ENCODE results near the gene ZNF619. TPM values are rescaled to one million over a fixed set of nuclear protein-coding genes. Genes with fewer than 3 reads are reported as not detected.

ZNF619 gene
- total and polyA plus RNA-seq, 2 of the 13 experiments (the other 11 are each of a cell fraction or from before 2014, with no cell fraction given): 0.83 to 5.2 TPM

GRCh38 chr3:40524568-40525285 lies 47.8 kb downstream of the ZNF619 start, which contains the start of gene ZNF621 (continued):
- TF ChIP-seq ZSCAN9 (CRISPR knock-in tag; IDR thresholded peaks at IDR 0.05; ENCODE audit: borderline replicate concordance) (no peak), NR0B2 (CRISPR knock-in tag; IDR thresholded peaks at IDR 0.05) (peak; percentile 80), HMGA1 (CRISPR knock-in tag; conservative IDR thresholded peaks at IDR 0.05) (no peak), CHD2 (IDR thresholded peaks at IDR 0.05; ENCODE audit: low read depth, low read length) (no peak), ZNF740 (CRISPR knock-in tag; IDR thresholded peaks at IDR 0.05) (no peak), ZBTB7B (CRISPR knock-in tag; IDR thresholded peaks at IDR 0.05) (peak; percentile 91), PREB (CRISPR knock-in tag; IDR thresholded peaks at IDR 0.05) (no peak; the same call in 1 of the 2 replicates), ZNF746 (CRISPR knock-in tag; IDR thresholded peaks at IDR 0.05) (peak; percentile 78; the same call in 1 of the 2 replicates), BRF2 (CRISPR knock-in tag; IDR thresholded peaks at IDR 0.05) (peak; percentile 80), ARNT2 (CRISPR knock-in tag; IDR thresholded peaks at IDR 0.05; ENCODE audit: low read depth) (peak; percentile 84), MIER2 (CRISPR knock-in tag; IDR thresholded peaks at IDR 0.05) (0 out of 2 replicates have a peak, but pooled peaks have one; percentile 14), ATF3 (CRISPR knock-in tag; IDR thresholded peaks at IDR 0.05) (0 out of 2 replicates have a peak, but pooled peaks have one; percentile 6), PRPF4 (IDR thresholded peaks at IDR 0.05; ENCODE audit: low read depth, low read length, poor library complexity, severe bottlenecking) (no peak), HMG20B (CRISPR knock-in tag; conservative IDR thresholded peaks at IDR 0.05) (no peak), CREM (IDR thresholded peaks at IDR 0.05) (no peak), CREM (CRISPR knock-in tag; IDR thresholded peaks at IDR 0.05) (no peak), FIP1L1 (IDR thresholded peaks at IDR 0.05; ENCODE audit: borderline replicate concordance, insufficient read depth, low read depth, low read length) (0 out of 2 replicates have a peak, but pooled peaks have one; percentile 78), ZNF784 (CRISPR knock-in tag; IDR thresholded peaks at IDR 0.05; ENCODE audit: borderline replicate concordance) (peak; percentile 65; the same call in 1 of the 2 replicates), SALL2 (CRISPR knock-in tag; IDR thresholded peaks at IDR 0.05) (peak; percentile 19; the same call in 1 of the 2 replicates), ZNF576 (CRISPR knock-in tag; IDR thresholded peaks at IDR 0.05) (0 out of 2 replicates have a peak, but pooled peaks have one; percentile 69), ESRRA (CRISPR knock-in tag; IDR thresholded peaks at IDR 0.05; ENCODE audit: low read depth) (no peak; the same call in 1 of the 2 replicates), ARID2 (CRISPR knock-in tag; IDR thresholded peaks at IDR 0.05; ENCODE audit: borderline replicate concordance) (peak; percentile 77; the same call in 1 of the 2 replicates), NFE2 (CRISPR knock-in tag; IDR thresholded peaks at IDR 0.05) (no peak), ZBTB26 (CRISPR knock-in tag; IDR thresholded peaks at IDR 0.05; ENCODE audit: borderline replicate concordance) (peak; percentile 41; the same call in 1 of the 2 replicates)

Data from HepG2 (cell line).